ENCODE results near the gene MMP27. TPM values are rescaled to one million over a fixed set of nuclear protein-coding genes. Genes with fewer than 3 reads are reported as not detected.

MMP27 gene
- total RNA-seq, 2 experiments from 2014 or later: not detected

DNA sequence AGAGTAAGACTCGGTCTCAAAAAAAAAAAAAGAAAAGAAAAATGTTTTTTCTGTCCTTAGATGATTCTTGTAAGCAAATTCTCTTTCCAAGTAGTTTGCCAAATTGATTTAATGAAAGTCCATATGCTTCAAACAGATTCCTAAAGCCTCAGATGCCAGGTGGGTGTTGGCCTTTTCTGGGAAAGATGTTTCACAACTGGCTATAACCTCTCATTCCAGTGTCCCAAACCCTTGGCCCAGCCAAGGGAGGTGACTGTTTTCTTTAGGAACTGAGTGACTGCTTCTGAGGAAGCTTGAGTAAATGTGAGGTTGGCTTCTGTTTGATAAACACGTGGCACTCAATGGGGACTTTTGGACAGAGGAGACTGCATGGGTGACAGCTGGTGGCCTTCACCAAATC is 27.5 kb downstream of the MMP27 start:
- H3K36me3 Mint-ChIP-seq (ENCODE audit: low read depth): no peaks in the 10 kb centered on the region
- no peak overlapping the region for H3K4me3 Mint-ChIP-seq
- ChIA-PET CTCF (interaction anchor here (1.3 kb wide), 1 partner anchor 12 kb away, joined by 4 read pairs; no protein-coding TSS in a partner anchor), POLR2A (no interaction called here)
- H3K9me3 Mint-ChIP-seq: no peaks in the 10 kb centered on the region
- H3K4me1 Mint-ChIP-seq: no peaks in the 10 kb centered on the region
- peaks cover 12% of the 10 kb centered on the region for H3K27me3 Mint-ChIP-seq
- no peak overlapping the region for H3K27ac Mint-ChIP-seq
- DNase-seq: no peak

DNA sequence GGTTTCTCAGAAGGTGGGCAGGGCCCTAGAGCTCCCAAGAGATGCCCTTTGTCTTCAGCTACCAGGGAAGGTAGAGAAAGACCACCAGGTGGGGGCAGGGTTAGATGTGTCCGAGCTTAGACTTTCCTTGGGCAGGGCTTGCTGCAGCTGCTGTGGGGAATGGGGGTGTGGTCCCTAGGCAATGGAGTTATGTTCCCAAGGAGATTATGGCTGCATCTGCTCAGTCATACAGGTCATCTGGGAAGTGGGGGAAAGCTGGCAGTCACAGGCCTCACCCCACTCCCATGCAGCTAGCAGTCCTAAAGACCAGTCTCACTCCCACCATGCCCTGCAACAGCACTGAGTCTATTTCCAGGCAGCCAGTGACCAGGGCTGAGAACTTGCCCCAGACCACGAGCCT is 29.5 kb downstream of the MMP27 start:
- no peaks in the 10 kb centered on the region for H3K9me3 Mint-ChIP-seq
- H3K27ac Mint-ChIP-seq: no peak overlapping the region
- peaks cover 8% of the 10 kb centered on the region for H3K27me3 Mint-ChIP-seq
- CTCF ChIA-PET: interaction anchor here (1.8 kb wide), 1 partner anchor 9 kb away, joined by 8 read pairs; no protein-coding TSS in a partner anchor
- H3K36me3 Mint-ChIP-seq (ENCODE audit: low read depth): no peaks in the 10 kb centered on the region
- no peak for DNase-seq
- no peaks in the 10 kb centered on the region for H3K4me1 Mint-ChIP-seq
- H3K4me3 Mint-ChIP-seq: no peak overlapping the region
- POLR2A ChIA-PET: no interaction called here

DNA sequence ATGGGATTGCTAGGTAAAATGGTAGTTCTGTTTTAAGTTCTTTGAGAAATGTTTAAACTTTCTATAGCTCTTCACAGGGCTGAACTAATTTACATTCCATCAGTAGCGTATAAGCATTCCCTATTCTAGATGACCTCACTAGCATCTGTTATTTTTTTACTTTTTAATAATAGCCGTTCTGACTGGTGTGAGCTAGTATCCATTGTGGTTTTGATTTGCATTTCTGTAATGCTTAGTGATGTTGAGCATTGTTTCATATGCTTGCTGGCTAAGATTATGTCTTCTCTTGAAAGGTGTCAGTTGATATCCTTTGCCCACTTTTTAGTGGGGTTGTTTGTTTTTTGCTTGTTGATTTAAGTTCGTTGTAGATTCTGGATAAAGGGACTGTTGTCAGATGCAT is 35.9 kb downstream of the MMP27 start:
- Mint-ChIP-seq H3K27ac (no peak overlapping the region), H3K36me3 (ENCODE audit: low read depth) (no peaks in the 10 kb centered on the region), H3K4me3 (no peak overlapping the region), H3K27me3 (peaks cover 7% of the 10 kb centered on the region), H3K4me1 (no peaks in the 10 kb centered on the region), H3K9me3 (no peaks in the 10 kb centered on the region)
- ChIA-PET CTCF (interaction anchor here (0.8 kb wide), 1 partner anchor 56 kb away, joined by 3 read pairs; no protein-coding TSS in a partner anchor), POLR2A (no interaction called here)
- no peak for DNase-seq

DNA sequence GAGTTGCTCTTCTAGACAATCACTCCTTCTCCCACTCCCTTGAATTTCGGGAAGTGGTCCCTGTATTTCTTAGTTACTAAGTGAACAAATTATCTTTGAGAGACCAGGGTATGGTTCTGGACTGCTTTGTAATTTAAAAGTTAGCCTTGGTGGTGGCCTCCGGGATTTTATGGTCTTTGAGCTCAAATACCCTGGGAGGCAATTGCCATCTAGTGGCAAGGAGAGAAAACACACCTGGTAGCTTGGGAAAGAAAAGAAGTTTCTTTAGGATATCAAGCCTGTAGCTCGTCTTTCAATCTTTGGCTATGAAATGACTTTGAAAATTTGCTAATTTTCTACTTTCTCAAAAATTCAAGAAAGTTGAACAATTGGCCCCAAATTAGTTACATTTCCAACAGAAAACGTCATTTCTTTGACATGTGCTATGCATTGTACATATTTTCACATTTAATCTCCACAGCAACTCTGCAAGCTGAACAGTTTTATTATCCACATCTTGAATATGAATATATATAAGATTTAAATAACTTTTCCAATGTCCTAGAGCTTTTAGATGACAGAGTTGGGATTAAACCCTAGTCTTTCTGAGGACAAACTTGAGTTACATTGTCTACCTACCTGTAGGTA is 39.1 kb downstream of the MMP27 start:
- H3K27ac Mint-ChIP-seq: no peak overlapping the region
- H3K4me3 Mint-ChIP-seq: no peak overlapping the region
- CTCF ChIA-PET: interaction anchor here (0.5 to 4.1 kb wide), 46 partner anchors 9 to 806 kb away, joined by 3 to 33 read pairs (median 4); partner anchors contain the start of gene MMP27
- H3K27me3 Mint-ChIP-seq: peaks cover 5% of the 10 kb centered on the region
- H3K9me3 Mint-ChIP-seq: no peaks in the 10 kb centered on the region
- H3K4me1 Mint-ChIP-seq: no peaks in the 10 kb centered on the region
- no peaks in the 10 kb centered on the region for H3K36me3 Mint-ChIP-seq (ENCODE audit: low read depth)
- POLR2A ChIA-PET: no interaction called here
- DNase-seq: no peak

DNA sequence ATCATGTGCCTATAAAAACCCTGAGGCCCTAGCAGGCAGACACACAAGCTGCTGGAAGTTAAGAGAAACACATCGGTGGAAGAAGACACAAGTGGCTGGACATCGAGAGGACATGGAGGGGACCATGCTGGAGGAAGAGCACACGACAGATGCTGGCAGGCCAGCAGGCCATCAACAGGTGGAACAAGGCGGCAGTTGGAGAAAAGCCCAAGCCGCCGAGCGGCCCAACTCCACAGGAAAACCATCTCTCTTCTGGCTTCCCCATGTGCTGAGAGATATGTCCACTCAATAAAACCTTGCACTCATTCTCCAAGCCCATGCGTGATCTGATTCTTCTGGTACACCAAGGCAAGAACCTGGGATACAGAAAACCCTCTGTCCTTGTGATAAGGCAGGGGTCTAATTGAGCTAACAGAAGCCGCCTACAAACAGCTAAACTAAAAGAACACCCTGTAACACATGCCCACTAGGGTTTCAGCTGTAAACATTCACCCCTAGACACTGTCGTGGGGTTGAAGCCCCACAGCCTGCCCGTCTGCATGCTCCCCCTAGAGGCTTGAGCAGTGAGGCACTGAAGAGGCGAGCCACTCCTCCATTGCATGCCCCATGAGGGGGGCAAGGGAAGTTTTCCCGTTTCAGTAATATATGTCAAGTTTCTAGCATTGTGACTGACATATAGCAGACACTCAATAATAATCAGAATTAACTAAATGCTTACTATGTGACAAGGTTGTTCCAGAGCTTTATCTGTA is 41.4 kb downstream of the MMP27 start:
- Mint-ChIP-seq H3K4me3 (no peak overlapping the region), H3K36me3 (ENCODE audit: low read depth) (no peaks in the 10 kb centered on the region), H3K9me3 (no peaks in the 10 kb centered on the region), H3K27me3 (peaks cover 1% of the 10 kb centered on the region), H3K4me1 (no peaks in the 10 kb centered on the region), H3K27ac (no peak overlapping the region)
- DNase-seq: no peak
- ChIA-PET CTCF (interaction anchor here (1.2 to 4.1 kb wide), 4 partner anchors 21 to 375 kb away, joined by 3 to 28 read pairs (median 4); no protein-coding TSS in a partner anchor), POLR2A (no interaction called here)

DNA sequence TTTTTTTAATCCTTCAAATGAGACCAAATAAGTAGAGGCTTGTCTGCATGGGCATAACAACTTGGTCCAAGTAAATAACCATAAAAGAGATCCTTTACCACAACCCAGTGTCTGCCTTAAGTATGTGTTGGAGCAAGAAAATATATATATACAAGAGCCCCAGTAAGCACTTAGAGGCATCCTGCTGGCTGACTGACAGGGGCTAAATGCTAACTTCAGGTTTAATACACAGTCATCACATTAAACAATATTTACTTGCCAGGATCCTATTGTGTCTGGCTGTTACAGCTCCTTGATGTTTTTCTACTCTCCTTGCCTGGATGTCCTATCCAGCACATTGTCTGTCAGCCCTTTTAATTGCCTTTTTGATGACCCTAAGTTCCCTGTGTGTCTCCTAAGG is 43.0 kb downstream of the MMP27 start:
- CTCF ChIA-PET: no interaction called here

DNA sequence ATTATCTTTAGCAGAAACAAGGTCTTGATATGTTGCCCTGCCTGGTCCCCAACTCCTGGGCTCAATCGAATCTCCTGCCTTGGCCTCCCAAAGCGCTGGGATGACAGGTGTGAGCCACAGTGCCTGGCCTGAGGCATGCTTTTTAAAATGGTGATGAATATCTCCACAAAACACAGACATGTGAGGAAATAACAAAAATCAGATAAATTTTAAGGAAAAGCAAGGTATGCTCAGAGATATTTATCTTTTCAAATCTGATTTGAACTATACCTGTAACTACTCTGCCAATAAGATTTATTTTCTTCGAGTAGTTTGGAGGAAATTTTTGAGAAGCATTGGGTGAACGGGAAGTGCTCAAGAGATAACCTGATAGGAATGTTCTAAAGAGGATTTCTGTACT is 44.5 kb downstream of the MMP27 start:
- Mint-ChIP-seq H3K27ac (no peak overlapping the region), H3K27me3 (peaks cover 13% of the 10 kb centered on the region), H3K4me3 (no peak overlapping the region), H3K4me1 (no peaks in the 10 kb centered on the region), H3K9me3 (no peaks in the 10 kb centered on the region), H3K36me3 (ENCODE audit: low read depth) (no peaks in the 10 kb centered on the region)
- DNase-seq: no peak
- POLR2A ChIA-PET: no interaction called here
- CTCF ChIA-PET: no interaction called here

More for the DNA sequence above, 43.0 kb downstream of the MMP27 start:
- Mint-ChIP-seq H3K27me3 (peaks cover 4% of the 10 kb centered on the region), H3K36me3 (ENCODE audit: low read depth) (no peaks in the 10 kb centered on the region), H3K9me3 (no peaks in the 10 kb centered on the region), H3K4me3 (no peak overlapping the region), H3K27ac (no peak overlapping the region), H3K4me1 (no peaks in the 10 kb centered on the region)
- no peak for DNase-seq
- POLR2A ChIA-PET: no interaction called here

DNA sequence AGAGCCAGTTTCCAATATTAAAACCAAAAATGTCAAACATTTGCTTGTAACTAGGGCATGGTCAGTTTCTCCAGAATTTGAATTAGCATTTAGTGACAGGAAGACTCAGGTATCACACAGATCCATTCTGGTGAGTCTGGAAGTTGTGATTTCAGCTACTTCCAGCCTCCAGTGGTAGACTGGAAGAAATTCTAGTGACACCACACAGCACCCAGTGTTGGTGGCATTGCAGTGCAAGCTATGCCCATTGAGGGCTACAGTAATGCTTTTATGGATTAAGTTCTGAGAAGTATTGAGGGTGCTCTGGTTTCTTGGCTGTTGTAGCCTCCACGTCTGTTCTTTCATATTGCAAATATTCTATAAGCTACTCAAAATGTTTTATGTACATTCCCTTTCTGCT is 49.0 kb downstream of the MMP27 start:
- Mint-ChIP-seq H3K27ac (no peak overlapping the region), H3K27me3 (peaks cover 20% of the 10 kb centered on the region), H3K4me1 (no peaks in the 10 kb centered on the region), H3K9me3 (peaks cover 6% of the 10 kb centered on the region), H3K36me3 (ENCODE audit: low read depth) (no peaks in the 10 kb centered on the region), H3K4me3 (no peak overlapping the region)
- POLR2A ChIA-PET: no interaction called here
- DNase-seq: no peak
- CTCF ChIA-PET: no interaction called here

DNA sequence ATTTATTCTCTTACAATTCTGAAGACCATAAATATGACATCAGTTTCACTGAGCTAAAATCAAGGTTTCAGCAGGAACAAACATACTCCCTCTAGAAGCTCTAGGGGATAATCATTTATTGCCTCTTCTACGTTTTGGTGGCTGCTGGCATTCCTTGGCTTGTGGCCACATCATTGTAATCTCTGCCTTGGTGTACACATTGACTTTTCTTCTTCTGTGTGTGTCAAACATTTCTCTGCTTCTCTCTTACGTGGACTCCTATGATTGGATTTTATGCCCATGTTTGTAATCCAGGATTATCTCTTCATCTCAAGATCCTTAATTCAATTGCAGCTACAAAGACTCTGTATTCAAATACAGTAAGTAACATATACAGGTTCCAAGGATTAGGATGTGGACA is 50.0 kb downstream of the MMP27 start:
- Mint-ChIP-seq H3K27me3 (peaks cover 24% of the 10 kb centered on the region), H3K27ac (no peak overlapping the region), H3K4me1 (no peaks in the 10 kb centered on the region), H3K9me3 (peaks cover 6% of the 10 kb centered on the region), H3K4me3 (no peak overlapping the region), H3K36me3 (ENCODE audit: low read depth) (no peaks in the 10 kb centered on the region)
- no peak for DNase-seq
- POLR2A ChIA-PET: no interaction called here
- CTCF ChIA-PET: interaction anchor here (1.2 kb wide), 1 partner anchor 11 kb away, joined by 5 read pairs; no protein-coding TSS in a partner anchor

DNA sequence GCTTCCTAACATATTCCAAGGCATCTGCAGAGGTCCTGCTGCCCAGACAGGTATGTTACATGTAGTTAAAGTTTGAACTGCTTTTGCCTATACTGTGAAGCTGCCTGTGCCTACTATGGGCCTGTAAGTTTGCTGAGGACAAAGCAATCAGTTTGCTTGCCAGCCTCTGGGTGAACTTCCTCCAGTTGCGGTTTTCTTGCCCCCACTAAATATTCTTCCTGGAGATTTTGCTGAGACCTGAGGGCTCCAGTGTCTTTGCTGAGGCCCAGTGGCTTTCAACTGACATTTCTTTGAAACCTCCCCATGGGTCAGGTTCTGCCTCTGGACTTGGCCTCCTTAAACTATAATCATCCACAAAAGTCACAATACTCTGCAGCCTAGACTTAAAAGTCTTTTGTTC is 50.8 kb downstream of the MMP27 start:
- ChIA-PET POLR2A (no interaction called here), CTCF (interaction anchor here (1.2 kb wide), 1 partner anchor 12 kb away, joined by 5 read pairs; no protein-coding TSS in a partner anchor)
- DNase-seq: no peak
- no peak overlapping the region for H3K4me3 Mint-ChIP-seq
- H3K9me3 Mint-ChIP-seq: peaks cover 6% of the 10 kb centered on the region
- H3K4me1 Mint-ChIP-seq: no peaks in the 10 kb centered on the region
- H3K27me3 Mint-ChIP-seq: peaks cover 24% of the 10 kb centered on the region
- no peaks in the 10 kb centered on the region for H3K36me3 Mint-ChIP-seq (ENCODE audit: low read depth)
- no peak overlapping the region for H3K27ac Mint-ChIP-seq

DNA sequence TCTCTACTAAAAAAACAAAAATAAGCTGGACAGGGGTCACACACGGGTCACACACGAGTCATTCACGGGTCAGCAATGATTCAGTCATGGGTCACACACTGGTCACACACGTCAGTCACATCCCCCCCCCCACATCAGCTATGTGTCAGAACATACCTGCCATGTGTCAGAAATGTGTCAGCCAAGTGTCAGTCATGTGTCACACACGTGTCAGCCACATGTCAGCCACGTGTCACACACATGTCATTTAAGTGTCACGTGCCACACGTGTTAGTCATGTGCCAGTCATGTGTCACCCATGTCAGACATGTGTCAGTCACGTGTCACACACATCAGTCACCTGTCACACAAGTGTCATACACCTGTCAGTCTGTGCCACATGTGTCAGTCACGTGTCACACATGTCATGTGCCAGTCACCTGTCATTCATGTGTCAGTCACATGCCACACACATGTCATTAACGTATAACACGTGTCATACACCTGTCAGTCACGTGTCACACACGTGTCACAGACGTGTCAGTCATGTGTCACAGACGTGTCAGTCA is 51.8 kb downstream of the MMP27 start:
- Mint-ChIP-seq H3K36me3 (ENCODE audit: low read depth) (no peaks in the 10 kb centered on the region), H3K4me3 (no peak overlapping the region), H3K27me3 (peaks cover 22% of the 10 kb centered on the region), H3K9me3 (peaks cover 6% of the 10 kb centered on the region), H3K27ac (no peak overlapping the region), H3K4me1 (no peaks in the 10 kb centered on the region)
- ChIA-PET CTCF (interaction anchor here (1.2 kb wide), 1 partner anchor 12 kb away, joined by 4 read pairs; no protein-coding TSS in a partner anchor), POLR2A (no interaction called here)
- no peak for DNase-seq

DNA sequence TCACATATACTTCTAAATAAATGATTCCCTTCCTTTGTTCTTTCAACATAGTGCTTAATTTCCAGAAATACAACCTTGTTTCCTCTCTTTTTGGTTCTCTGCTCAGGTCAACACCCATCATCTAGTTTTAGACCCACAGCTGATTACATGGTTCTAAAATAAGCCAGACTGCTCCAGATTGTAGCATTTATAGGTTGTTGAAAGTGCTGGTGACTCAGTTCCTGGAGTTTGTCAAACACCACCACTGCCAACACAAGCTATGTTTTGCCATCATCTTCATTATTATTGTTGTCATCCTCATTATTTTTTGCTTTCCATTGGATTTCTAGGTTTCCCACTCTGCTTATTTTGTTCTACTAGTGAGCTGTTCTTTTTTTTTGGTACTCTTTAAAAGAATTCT is 58.1 kb downstream of the MMP27 start:
- ChIA-PET POLR2A (no interaction called here), CTCF (no interaction called here)
- peaks cover 7% of the 10 kb centered on the region for H3K27me3 Mint-ChIP-seq
- DNase-seq: no peak
- no peak overlapping the region for H3K4me3 Mint-ChIP-seq
- H3K9me3 Mint-ChIP-seq: no peaks in the 10 kb centered on the region
- no peak overlapping the region for H3K27ac Mint-ChIP-seq
- H3K4me1 Mint-ChIP-seq: no peaks in the 10 kb centered on the region
- H3K36me3 Mint-ChIP-seq (ENCODE audit: low read depth): no peaks in the 10 kb centered on the region

DNA sequence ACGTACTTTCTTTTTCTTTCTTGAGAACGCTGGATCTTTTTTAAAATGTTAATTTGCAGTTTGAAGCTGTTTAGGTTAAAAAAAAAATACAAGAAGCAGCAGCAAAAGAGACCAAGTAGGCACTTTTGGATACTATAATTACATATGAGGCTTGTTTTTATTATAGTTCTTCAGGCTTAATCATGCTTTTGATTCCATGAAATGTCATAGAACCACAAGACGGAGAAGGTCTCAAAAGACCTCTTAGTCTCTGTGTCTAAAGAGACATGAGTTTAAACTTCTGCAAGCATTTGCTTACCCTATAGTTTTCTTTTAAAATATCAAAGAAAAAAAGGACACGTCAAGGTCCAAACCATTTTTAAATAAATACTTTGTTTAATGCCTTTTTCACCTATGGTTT is 61.6 kb downstream of the MMP27 start:
- POLR2A ChIA-PET: no interaction called here
- CTCF ChIA-PET: interaction anchor here (0.7 to 1.5 kb wide), 2 partner anchors 298 to 392 kb away, joined by 3 read pairs; no protein-coding TSS in a partner anchor
- no peaks in the 10 kb centered on the region for H3K9me3 Mint-ChIP-seq
- peaks cover 9% of the 10 kb centered on the region for H3K27me3 Mint-ChIP-seq
- no peak overlapping the region for H3K4me3 Mint-ChIP-seq
- DNase-seq: no peak
- no peaks in the 10 kb centered on the region for H3K36me3 Mint-ChIP-seq (ENCODE audit: low read depth)
- no peaks in the 10 kb centered on the region for H3K4me1 Mint-ChIP-seq
- no peak overlapping the region for H3K27ac Mint-ChIP-seq
